ENCODE data around the gene OR7C1. TPM values are rescaled to one million over a fixed set of nuclear protein-coding genes. Genes with fewer than 3 reads are reported as not detected.
"Not testable (repeated sequence)": the region's sequence is repeated elsewhere in the genome, so short reads cannot be mapped to it uniquely, and the experiment has no call there.

OR7C1 gene
- total and polyA plus RNA-seq, 8 donors = 0.08 to 0.18 (median 0.14) TPM; not detected in 1

GRCh38 chr19:14783410-14783998 lies 51.5 kb downstream of the OR7C1 start:
- H3K4me3 ChIP-seq, DNase-seq, H3K9me3 ChIP-seq, H3K36me3 ChIP-seq: not testable (repeated sequence)
- peaks cover 0 to 57% of the 10 kb centered on the region in 2 donors for H3K4me1 ChIP-seq
- peaks cover 0 to 58% of the 10 kb centered on the region in 2 donors for H3K27me3 ChIP-seq
- ATAC-seq = peak; percentile 6
- H3K27ac ChIP-seq = peak overlapping the region in 1 of 2 donors; percentile 85
- intact Hi-C loops (cut with DNase I) = loop anchor here in 1 of 2 donors (10.0 kb wide), 1 partner anchor 111 kb away; no protein-coding TSS in a partner anchor

- peak overlapping the region in 1 of 2 donors; percentile 85 for H3K27ac ChIP-seq
These were observed 52.2 kb downstream of the OR7C1 start for GRCh38 chr19:14782626-14783409.

GRCh38 chr19:14781713-14782536 lies 53.1 kb downstream of the OR7C1 start:
- H3K27ac ChIP-seq, H3K9me3 ChIP-seq, ATAC-seq, H3K4me3 ChIP-seq, DNase-seq, H3K36me3 ChIP-seq: not testable (repeated sequence)
- H3K27me3 ChIP-seq = peaks cover 0 to 73% of the 10 kb centered on the region in 2 donors
- peaks cover 0 to 49% of the 10 kb centered on the region in 2 donors for H3K4me1 ChIP-seq
- intact Hi-C loops (cut with DNase I) = loop anchor here in 1 of 2 donors (10.0 kb wide), 1 partner anchor 113 kb away; no protein-coding TSS in a partner anchor

More at GRCh38 chr19:14782626-14783409, 52.2 kb downstream of the OR7C1 start:
- Histone ChIP-seq H3K36me3 (no peaks in the 10 kb centered on the region), H3K27me3 (peaks cover 0 to 64% of the 10 kb centered on the region in 2 donors), H3K4me3 (no peak overlapping the region), H3K4me1 (peaks cover 0 to 54% of the 10 kb centered on the region in 2 donors), H3K9me3 (no peaks in the 10 kb centered on the region)
- intact Hi-C loops (cut with DNase I) = loop anchor here in 1 of 2 donors (10.0 kb wide), 1 partner anchor 112 kb away; no protein-coding TSS in a partner anchor
- ATAC-seq (no peak), DNase-seq (no peak)
- TF ChIP-seq CTCF (IDR thresholded peaks at IDR 0.05) = no peak

GRCh38 chr19:14780622-14781225 lies 54.3 kb downstream of the OR7C1 start:
- H3K36me3 ChIP-seq, DNase-seq, ATAC-seq, H3K27ac ChIP-seq, H3K9me3 ChIP-seq, H3K4me3 ChIP-seq: not testable (repeated sequence)
- H3K4me1 ChIP-seq = peaks cover 0 to 38% of the 10 kb centered on the region in 2 donors
- H3K27me3 ChIP-seq = peaks cover 0 to 77% of the 10 kb centered on the region in 2 donors
- intact Hi-C loops (cut with DNase I) = loop anchor here in 1 of 2 donors (10.0 kb wide), 1 partner anchor 114 kb away; no protein-coding TSS in a partner anchor

GRCh38 chr19:14779151-14779550 lies 55.8 kb downstream of the OR7C1 start:
- DNase-seq (no peak), ATAC-seq (no peak)
- Histone ChIP-seq H3K27ac (no peak overlapping the region), H3K36me3 (no peaks in the 10 kb centered on the region), H3K27me3 (peaks cover 0 to 86% of the 10 kb centered on the region in 2 donors), H3K9me3 (no peaks in the 10 kb centered on the region), H3K4me3 (no peak overlapping the region), H3K4me1 (peaks cover 0 to 35% of the 10 kb centered on the region in 2 donors)
- intact Hi-C loops (cut with DNase I) = no loop called here
- TF ChIP-seq CTCF (IDR thresholded peaks at IDR 0.05) = no peak

GRCh38 chr19:14778110-14778845 lies 56.7 kb downstream of the OR7C1 start, which contains the start of gene ADGRE2:
Gene ADGRE2, minus strand, starts transcription at chr19:14778560. Its CDS starts 1,804 bp downstream, at chr19:14776756.
- DNase-seq; H3K9me3 ChIP-seq; intact Hi-C loops (cut with DNase I); H3K27ac ChIP-seq; H3K4me3 ChIP-seq; H3K36me3 ChIP-seq; ATAC-seq: not testable (repeated sequence)
- Histone ChIP-seq H3K4me1 (peaks cover 0 to 28% of the 10 kb centered on the region in 2 donors), H3K27me3 (peaks cover 0 to 85% of the 10 kb centered on the region in 2 donors)

GRCh38 chr19:14777645-14778044 lies 57.3 kb downstream of the OR7C1 start:
- H3K27ac ChIP-seq; ATAC-seq; intact Hi-C loops (cut with DNase I); H3K9me3 ChIP-seq; DNase-seq; H3K4me3 ChIP-seq: not testable (repeated sequence)
- H3K27me3 ChIP-seq = peaks cover 0 to 83% of the 10 kb centered on the region in 2 donors
- H3K36me3 ChIP-seq = peaks cover 0 to 11% of the 10 kb centered on the region in 2 donors
- peaks cover 0 to 22% of the 10 kb centered on the region in 2 donors for H3K4me1 ChIP-seq
